Activated CD8-positive, alpha-beta T cell treated with anti-CD3 and anti-CD28 coated beads for 36 hours (primary cell): ENCODE results near the gene ADIPOR1. TPM values are rescaled to one million over a fixed set of nuclear protein-coding genes. Genes with fewer than 3 reads are reported as not detected.
"Not testable (repeated sequence)": the region's sequence is repeated elsewhere in the genome, so short reads cannot be mapped to it uniquely, and the experiment has no call there.

ENCODE experiments used
- ATAC-seq: fragments of 200-7000 bp; cut with Tn5 transposase; one replicate; pipeline ENCODE4 v1.10.0; 2021; ENCODE audit warnings: mild to moderate bottlenecking, moderate library complexity
- CTCF ChIA-PET: fragments of 350-600 bp; sonication (Branson Sonifier 250); formaldehyde crosslinking; loops from one replicate; lab custom pipeline; 2021; ENCODE audit warnings: antibody characterized with exemption; lab: Charles Lee
- POLR2A ChIA-PET: fragments of 350-600 bp; sonication (Branson Sonifier 250); formaldehyde crosslinking; loops from one replicate; lab custom pipeline; 2021; ENCODE audit warnings: antibody characterized with exemption; lab: Charles Lee
- DNase-seq: peaks from one replicate; pipeline ENCODE4 v3.0.0-alpha.2; 2020
- H3K27ac Mint-ChIP-seq: one replicate; pipeline ENCODE4 v1.8.0; 2021; ENCODE audit warnings: mild to moderate bottlenecking, mixed read lengths
- H3K27me3 Mint-ChIP-seq: one replicate; pipeline ENCODE4 v1.8.0; 2021; ENCODE audit warnings: mixed read lengths
- H3K36me3 Mint-ChIP-seq: one replicate; pipeline ENCODE4 v1.8.0; 2021; ENCODE audit warnings: low read depth, mixed read lengths
- H3K4me1 Mint-ChIP-seq: one replicate; pipeline ENCODE4 v1.8.0; 2021; ENCODE audit warnings: low read depth, mixed read lengths
- H3K4me3 Mint-ChIP-seq: one replicate; pipeline ENCODE4 v1.8.0; 2021; ENCODE audit warnings: mild to moderate bottlenecking, moderate library complexity, mixed read lengths
- H3K9me3 Mint-ChIP-seq: one replicate; pipeline ENCODE4 v1.8.0; 2021; ENCODE audit warnings: mixed read lengths
- intact Hi-C: fragments of 100-400 bp; cut with micrococcal nuclease; formaldehyde crosslinking; loops from one replicate; pipeline ENCODE4 v1.10.0; 2022
- total RNA-seq, 2 experiments: library from RNA; stranded (reverse); gene quantifications; one replicate each; pipeline ENCODE4 v1.2.3, GENCODE V29; 2021
- TF ChIP-seq, protein P1 (sequence below): fragments of 200-600 bp; IDR thresholded peaks from one replicate; pipeline ENCODE4 v1.8.0; 2022; ENCODE audit warnings: antibody characterized with exemption, mild to moderate bottlenecking

The ADIPOR1 gene
- total RNA-seq, 2 experiments from 2014 or later: 64.8 to 67.0 TPM

GRCh38 chr1:202919615-202920014 is 38.5 kb downstream of the ADIPOR1 start:
- CTCF ChIA-PET: no interaction called here
- DNase-seq (no peak), ATAC-seq (no peak)
- Mint-ChIP-seq H3K27me3 (no peaks in the 10 kb centered on the region), H3K27ac (no peak overlapping the region), H3K4me1 (peaks cover 13% of the 10 kb centered on the region), H3K4me3 (no peak overlapping the region), H3K9me3 (no peaks in the 10 kb centered on the region), H3K36me3 (peaks cover 17% of the 10 kb centered on the region)
- TF ChIP-seq, protein P1, sequence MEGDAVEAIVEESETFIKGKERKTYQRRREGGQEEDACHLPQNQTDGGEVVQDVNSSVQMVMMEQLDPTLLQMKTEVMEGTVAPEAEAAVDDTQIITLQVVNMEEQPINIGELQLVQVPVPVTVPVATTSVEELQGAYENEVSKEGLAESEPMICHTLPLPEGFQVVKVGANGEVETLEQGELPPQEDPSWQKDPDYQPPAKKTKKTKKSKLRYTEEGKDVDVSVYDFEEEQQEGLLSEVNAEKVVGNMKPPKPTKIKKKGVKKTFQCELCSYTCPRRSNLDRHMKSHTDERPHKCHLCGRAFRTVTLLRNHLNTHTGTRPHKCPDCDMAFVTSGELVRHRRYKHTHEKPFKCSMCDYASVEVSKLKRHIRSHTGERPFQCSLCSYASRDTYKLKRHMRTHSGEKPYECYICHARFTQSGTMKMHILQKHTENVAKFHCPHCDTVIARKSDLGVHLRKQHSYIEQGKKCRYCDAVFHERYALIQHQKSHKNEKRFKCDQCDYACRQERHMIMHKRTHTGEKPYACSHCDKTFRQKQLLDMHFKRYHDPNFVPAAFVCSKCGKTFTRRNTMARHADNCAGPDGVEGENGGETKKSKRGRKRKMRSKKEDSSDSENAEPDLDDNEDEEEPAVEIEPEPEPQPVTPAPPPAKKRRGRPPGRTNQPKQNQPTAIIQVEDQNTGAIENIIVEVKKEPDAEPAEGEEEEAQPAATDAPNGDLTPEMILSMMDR: no peak
- intact Hi-C loops: no loop called here
- POLR2A ChIA-PET: no interaction called here

GRCh38 chr1:202915146-202915545 is 43.0 kb downstream of the ADIPOR1 start:
- Mint-ChIP-seq H3K4me1 (peaks cover 6% of the 10 kb centered on the region), H3K4me3 (no peak overlapping the region), H3K9me3 (no peaks in the 10 kb centered on the region), H3K27ac (no peak overlapping the region), H3K27me3 (no peaks in the 10 kb centered on the region), H3K36me3 (peaks cover 30% of the 10 kb centered on the region)
- ATAC-seq: no peak
- CTCF ChIA-PET: interaction anchor here (0.5 to 0.9 kb wide), 3 partner anchors 53 to 352 kb away, joined by 3 read pairs; no protein-coding TSS in a partner anchor
- DNase-seq: no peak
- TF ChIP-seq, protein P1: no peak
- intact Hi-C loops: no loop called here
- POLR2A ChIA-PET: interaction anchor here (0.8 to 0.9 kb wide), 2 partner anchors 92 to 99 kb away, joined by 3 read pairs; partner anchors contain the start of gene TMEM183A

GRCh38 chr1:202912476-202912875 is 45.6 kb downstream of the ADIPOR1 start:
- H3K4me1 Mint-ChIP-seq, ATAC-seq, H3K27ac Mint-ChIP-seq, intact Hi-C loops, H3K9me3 Mint-ChIP-seq, H3K4me3 Mint-ChIP-seq, H3K27me3 Mint-ChIP-seq: not testable (repeated sequence)
- ChIA-PET POLR2A (interaction anchor here (0.8 kb wide), 1 partner anchor 12 kb away, joined by 3 read pairs; no protein-coding TSS in a partner anchor), CTCF (interaction anchor here (0.8 to 1.5 kb wide), 2 partner anchors 16 to 87 kb away, joined by 3 to 4 read pairs; no protein-coding TSS in a partner anchor)
- peak; percentile 24 for DNase-seq
- H3K36me3 Mint-ChIP-seq: peaks cover 21% of the 10 kb centered on the region

DNA sequence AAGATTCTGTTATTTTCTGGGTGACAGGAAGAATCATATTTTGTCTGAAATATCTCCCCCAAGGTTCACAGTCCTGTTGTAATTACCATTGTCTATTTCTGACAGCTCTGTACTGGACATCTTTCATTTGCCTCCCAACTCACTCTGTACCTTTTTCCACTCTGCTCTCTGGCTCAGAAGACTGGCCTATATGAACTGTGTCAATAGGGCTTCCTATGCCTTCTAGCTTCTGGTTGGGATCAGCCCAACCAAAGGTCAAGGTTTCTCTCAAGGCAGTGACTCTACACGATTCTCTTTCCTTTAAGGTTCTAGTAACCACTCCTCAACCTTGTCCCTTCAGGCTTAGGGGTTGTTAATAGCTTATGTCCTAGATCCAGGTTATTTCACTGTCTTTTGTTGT is 48.6 kb downstream of the ADIPOR1 start:
- ChIA-PET POLR2A (no interaction called here), CTCF (interaction anchor here (0.7 kb wide), 1 partner anchor 19 kb away, joined by 3 read pairs; no protein-coding TSS in a partner anchor)
- no peaks in the 10 kb centered on the region for H3K27me3 Mint-ChIP-seq
- H3K9me3 Mint-ChIP-seq: no peaks in the 10 kb centered on the region
- intact Hi-C loops: no loop called here
- ATAC-seq: no peak
- no peak overlapping the region for H3K4me3 Mint-ChIP-seq
- no peak overlapping the region for H3K27ac Mint-ChIP-seq
- TF ChIP-seq, protein P1: no peak
- peaks cover 6% of the 10 kb centered on the region for H3K4me1 Mint-ChIP-seq
- H3K36me3 Mint-ChIP-seq: peaks cover 21% of the 10 kb centered on the region
- no peak for DNase-seq

DNA sequence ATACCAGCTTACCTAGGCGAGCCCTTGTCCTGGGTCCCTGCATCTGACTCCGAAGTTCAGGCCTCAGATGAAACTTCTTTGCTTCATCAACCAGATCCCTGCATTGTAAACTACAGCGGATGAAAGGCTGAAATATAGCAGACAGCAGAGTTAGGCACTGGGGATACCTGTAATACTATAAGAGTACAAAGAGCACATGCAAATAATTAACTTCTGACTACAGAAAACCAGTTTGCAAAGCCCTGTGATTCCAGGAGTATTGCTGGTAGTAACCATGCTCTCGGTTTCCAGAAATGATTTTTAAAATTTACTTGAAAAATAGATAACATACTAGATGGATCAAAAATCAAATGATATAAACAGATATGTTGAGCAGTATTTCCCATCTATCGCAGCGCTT is 49.1 kb downstream of the ADIPOR1 start:
- H3K27ac Mint-ChIP-seq: no peak overlapping the region
- DNase-seq (no peak), ATAC-seq (no peak)
- POLR2A ChIA-PET: no interaction called here
- H3K4me1 Mint-ChIP-seq: peaks cover 6% of the 10 kb centered on the region
- H3K9me3 Mint-ChIP-seq: no peaks in the 10 kb centered on the region
- intact Hi-C loops: no loop called here
- peaks cover 21% of the 10 kb centered on the region for H3K36me3 Mint-ChIP-seq
- TF ChIP-seq, protein P1: no peak
- H3K4me3 Mint-ChIP-seq: no peak overlapping the region
- CTCF ChIA-PET: no interaction called here
- H3K27me3 Mint-ChIP-seq: no peaks in the 10 kb centered on the region
